GM12892 (cell line): Measurements from ENCODE around the gene HGF.

ENCODE experiments used
- POLR2A ChIP-seq: IDR thresholded peaks from 2 replicates; pipeline ENCODE4 v1.6.1; 2011; ENCODE audit warnings: low read depth, low read length, control low read depth
- POLR2AphosphoS5 ChIP-seq: IDR thresholded peaks from 2 replicates; pipeline ENCODE4 v1.6.1; 2011; ENCODE audit warnings: low read depth, low read length, control low read depth
- TAF1 ChIP-seq: IDR thresholded peaks from 2 replicates; pipeline ENCODE4 v1.6.1; 2011; ENCODE audit warnings: low read depth, mild to moderate bottlenecking, control low read depth, low read length, borderline replicate concordance

- TF ChIP-seq POLR2AphosphoS5, result no peak
- TF ChIP-seq POLR2A, result no peak
- TF ChIP-seq TAF1, result no peak
Measured at GRCh38 chr7:81754918-81755696, 14.7 kb downstream of the HGF start.
